GM04504 (cell line): Measurements from ENCODE around the gene PNLIPRP3.

Source experiments
- DNase-seq: peaks from one replicate; pipeline ENCODE4 v3.0.0-alpha.2; 2012; ENCODE audit warnings: low read depth

The PNLIPRP3 gene

DNA sequence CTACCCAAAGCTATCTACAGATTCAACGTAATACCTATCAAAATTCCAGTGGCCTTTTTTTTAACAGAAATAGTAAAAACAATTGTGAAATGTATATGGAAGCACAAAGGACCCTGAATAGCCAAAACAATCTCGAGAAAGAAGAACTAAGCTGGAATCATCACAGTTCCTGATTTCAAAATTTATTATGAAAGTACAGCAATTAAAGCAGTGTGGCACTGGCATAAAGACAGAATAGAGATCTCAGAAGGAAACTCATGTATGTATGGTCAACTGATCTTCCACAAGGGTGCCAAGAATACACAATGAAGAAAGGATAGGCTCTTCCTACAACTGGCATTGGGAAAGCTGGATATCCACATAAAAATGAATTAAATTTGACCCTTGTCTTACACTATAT lies 23.2 kb downstream of the PNLIPRP3 start:
- no peak for DNase-seq

DNA sequence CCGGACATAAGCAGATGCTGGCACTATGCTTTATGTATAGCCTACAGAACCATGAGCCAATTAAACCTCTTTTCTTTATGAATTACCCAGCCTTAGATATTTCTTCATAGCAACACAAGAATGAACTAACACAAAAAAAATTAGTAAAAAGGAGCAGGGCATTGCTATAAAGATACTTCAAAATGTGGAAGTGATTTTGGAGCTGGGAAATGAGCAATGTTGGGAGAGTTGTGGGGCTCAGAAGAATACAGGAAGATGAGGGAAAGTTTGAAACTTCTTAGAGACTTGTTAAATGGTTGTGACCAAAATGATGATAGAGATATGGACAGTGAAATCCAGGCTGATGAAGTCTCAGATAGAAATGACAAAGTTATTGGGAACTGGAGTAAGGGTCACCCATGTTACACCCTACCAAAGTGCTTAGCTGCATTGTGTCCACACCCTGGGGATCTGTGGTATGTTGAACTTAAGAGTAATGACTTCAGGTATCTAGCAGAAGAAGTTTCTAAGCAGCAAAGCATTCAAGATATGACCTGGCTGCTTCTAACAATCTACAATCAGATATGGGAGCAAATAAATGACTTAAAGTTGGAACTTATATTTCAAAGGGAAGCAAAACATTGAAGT lies 24.2 kb downstream of the PNLIPRP3 start:
- no peak for DNase-seq

DNA sequence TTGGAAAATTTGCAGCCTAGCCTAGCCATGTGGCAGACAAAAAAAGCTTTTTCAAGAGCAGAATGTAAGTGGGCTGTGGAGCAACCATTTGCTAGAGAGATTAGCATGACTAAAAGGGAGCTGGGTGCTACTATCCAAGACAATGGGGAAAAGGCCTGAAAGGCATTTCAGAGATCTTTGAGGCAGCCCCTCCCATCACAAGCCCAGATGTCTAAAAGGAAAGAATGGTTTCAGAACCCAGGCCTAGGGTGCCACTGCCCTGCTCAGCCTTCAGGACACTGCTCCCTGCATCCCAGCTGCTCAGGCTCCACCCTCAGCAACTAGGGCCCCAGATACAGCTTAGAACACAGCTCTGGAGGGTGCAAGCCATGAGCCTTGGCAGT lies 24.7 kb downstream of the PNLIPRP3 start:
- no peak for DNase-seq

DNA sequence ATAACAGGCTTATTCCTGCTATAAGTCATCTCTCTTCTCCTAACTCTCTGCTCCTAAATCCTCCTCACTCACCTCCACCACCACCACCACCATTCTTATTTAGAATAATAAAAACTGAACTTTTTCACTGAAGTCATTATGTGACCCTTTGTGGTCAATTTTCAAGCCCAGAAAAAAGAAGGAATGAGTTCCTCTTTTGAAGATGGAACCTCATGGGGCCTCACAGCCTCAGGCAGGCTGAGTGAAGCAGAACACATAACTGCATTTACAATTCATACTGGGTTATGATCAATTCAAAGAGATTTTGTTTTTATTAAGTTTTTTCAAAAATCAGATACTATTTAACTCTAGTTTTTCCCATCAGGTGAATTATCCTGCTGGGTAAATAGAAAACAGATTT lies 29.8 kb downstream of the PNLIPRP3 start:
- no peak for DNase-seq

DNA sequence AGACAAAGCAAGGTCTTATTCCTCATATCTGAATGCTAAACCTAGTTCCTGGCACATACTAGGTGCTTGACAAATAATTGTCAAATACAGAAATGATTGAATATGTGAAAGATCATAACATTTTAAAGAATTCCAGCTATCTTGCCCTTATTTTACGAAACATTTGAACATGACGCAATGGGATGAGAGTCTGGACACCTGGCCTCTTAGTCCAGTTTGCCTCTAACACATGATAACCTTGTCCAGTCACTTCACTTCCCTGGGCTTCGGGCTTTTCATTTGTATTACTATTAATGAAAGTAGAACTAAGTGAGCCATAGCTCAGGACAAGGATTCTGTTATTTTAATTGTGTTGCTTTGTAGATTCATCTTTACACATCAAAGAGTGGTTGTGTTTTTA lies 32.6 kb downstream of the PNLIPRP3 start:
- DNase-seq, result no peak

DNA sequence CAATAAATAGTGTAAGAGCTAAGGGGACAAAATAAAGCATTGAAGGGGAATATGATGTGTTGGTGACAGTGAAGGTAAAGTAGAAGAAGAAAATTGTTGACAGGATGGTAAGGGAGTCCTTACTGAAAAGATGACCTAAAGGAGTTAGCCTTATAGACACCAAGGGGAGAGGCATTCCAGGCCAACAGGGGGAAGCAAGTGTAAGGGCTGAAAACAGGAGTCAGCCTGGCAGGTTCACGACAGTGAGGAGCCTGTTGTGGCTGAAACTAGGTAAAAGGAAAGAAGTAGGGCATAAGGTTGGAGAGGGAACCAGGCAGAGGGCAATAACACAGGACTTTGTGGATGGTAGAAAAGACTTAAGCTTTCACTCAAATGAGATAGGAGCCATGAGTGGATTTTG lies 34.0 kb downstream of the PNLIPRP3 start:
- DNase-seq, result no peak

DNA sequence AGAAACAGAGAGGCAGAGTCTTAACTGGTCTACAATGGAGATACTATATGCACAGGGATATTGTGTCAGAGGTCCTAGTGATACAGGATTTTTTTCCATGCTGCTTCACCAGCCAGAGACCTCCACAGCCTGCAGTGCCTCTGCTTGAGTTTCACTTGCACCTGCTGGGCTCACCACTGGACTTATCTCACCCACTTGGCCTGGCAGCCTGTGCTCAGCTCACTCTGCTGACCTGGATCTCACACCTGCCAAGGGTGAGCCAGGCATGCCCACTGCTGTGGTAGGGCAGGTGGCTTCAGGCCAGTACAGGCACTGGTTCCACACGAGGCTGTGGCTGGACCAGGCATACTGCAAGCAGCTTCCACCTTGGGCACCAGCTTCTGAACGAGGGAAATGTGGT lies 36.6 kb downstream of the PNLIPRP3 start:
- no peak for DNase-seq

DNA sequence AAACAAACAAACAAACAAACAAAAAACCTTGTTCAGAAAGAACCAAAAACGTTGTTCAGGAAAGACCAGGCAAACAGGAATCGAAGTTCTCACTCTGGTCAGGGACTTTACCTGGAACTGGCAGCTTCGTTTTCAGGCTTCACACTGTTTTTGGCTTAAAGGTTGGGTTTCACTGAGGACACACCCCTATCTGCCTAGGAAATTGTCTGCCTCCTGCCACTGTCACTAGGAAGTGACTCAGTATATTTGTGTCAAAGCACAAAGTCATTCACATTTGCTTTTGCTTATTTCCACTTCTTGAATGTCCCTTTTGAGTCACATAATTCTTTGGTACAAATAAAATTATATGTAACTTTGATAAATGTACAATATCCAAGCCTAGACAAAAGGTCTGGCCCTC lies 37.9 kb downstream of the PNLIPRP3 start:
- DNase-seq, result no peak

DNA sequence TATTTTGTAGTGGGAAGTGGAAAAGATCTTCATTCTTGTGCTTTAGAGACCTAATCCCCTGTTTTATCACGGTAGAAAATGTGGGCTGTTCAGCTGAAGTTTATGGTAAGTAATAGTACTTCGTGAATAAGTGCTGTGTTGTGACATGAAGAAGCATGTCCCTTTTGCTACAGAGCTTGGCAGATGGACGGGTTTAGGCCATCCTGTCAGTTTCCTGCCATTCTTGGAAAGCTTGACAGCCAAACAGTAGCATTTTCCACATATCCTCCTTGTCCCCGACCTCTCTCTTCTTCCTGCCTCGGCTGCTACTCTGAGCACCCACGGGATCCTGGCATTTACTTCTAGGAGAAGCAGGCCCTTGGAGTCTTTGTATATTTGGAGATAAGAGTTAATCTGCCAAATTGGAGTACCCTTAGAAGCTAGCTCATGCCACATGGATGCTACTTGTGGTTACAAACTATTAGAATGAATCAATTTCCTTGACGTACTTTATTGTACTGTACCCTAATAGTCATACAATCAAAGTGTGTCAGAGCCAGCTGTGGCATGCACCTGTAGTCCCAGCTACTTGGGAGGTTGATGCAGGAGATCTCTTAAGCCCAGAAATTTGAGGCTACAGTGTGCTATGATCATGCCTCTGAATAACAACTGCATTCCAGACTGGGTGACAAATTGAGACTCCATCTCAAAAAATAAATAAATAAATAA lies 39.2 kb downstream of the PNLIPRP3 start:
- DNase-seq, result no peak

DNA sequence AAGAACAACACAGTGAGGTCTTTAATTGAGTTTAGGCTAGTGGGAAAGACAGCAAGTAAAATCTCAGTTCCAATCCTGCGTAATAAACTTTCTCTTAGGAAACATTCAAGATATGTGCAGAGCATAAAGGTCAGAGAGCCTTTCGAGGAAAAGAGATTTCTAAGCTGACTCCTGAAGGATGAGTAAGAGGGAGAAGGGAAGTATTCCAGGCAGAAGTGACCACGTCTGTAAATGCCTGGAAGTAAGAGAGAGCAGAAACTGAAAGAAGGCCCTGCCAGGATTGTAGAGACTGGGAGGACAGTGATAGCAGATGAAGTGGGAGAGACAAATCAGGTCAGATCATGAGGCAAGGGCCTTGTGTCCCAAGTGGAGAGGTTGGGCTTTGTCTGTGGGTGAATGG lies 41.8 kb downstream of the PNLIPRP3 start:
- DNase-seq, result no peak

DNA sequence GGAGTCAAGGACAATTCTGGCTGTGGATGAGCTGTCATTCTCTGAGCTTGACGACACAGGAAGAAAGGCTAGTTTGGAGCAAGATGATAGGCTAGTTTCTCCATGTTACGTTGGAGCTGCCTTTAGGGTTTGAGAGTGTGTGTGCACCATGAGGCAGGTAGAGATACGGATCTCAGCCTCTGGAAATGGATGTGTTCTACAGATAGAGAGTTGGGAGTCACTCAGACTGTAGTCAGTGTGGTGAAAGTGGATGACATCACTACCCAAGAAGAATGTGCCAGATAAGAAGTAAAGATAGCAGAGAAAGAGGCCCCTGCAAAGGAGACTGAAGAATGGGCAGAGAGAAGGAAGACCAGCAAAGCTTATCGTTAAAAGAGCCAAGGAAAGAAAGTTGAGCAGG lies 42.4 kb downstream of the PNLIPRP3 start:
- DNase-seq, result no peak

DNA sequence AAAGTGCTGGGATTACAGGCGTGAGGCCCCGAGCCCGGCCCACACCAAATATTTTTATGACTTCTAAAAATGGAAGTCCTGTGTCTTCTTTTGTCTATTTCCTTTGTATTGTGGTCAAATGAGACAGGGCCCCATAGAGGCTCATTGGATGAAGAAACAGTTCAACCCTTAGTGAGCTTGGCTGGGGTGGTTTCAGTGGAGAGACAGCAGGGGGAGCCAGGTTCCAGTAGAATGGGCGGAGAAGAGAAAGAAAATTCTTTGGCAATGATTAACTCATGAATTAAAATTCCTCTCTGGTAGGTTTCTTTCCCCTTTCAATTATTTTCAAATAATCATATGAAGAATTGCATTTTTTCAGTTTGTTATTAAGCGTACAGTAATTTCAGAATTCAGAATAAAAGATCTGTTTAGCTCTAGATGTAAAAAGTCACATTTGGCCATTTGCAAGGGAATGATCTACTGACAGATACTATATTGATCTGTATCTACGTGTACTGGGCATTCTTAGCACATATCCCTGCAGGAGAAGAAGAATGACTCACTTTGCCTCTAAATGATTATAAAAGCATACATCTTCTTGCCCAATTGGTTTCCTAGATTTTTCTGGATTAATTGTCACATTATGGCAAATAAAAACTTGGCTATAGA lies 43.2 kb downstream of the PNLIPRP3 start:
- DNase-seq, result no peak

DNA sequence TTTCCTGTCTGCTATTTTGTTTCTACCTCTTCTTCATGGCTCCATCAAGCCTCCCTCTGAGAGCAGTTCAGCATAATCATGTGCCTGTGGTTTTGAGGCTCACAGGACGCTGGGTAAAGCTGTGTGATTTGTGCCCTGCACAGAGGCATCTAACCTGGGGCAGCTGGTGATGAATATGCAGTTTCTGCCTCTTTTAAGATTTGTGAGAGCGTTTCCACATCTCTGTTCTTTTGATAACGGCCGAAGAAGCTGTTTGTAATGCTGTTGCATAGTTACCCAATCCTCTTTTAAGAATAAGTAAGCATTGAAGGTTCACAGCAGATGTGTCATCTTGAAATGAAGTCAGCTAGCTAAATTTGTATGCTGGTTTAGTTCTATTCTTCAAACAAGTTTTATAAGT lies 45.2 kb downstream of the PNLIPRP3 start:
- DNase-seq, result no peak

DNA sequence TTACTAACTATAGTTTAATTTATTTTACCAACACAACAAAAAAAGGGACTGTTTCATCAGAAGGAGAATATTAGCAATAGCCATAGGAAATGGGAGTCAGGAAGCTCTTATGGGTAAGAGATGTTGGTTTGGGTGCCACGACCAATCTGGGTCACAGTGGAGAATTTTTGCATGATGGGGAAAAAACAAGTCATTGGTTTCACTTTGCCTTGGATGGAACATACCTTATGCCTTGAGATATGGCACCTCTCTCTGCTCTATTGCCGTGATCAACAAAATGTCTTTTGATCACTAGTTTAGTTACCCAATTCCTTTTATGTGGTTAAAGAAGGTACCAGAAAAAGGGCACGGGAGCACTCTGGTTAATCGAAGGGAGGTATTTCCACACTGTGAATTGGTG lies 48.2 kb downstream of the PNLIPRP3 start:
- no peak for DNase-seq

DNA sequence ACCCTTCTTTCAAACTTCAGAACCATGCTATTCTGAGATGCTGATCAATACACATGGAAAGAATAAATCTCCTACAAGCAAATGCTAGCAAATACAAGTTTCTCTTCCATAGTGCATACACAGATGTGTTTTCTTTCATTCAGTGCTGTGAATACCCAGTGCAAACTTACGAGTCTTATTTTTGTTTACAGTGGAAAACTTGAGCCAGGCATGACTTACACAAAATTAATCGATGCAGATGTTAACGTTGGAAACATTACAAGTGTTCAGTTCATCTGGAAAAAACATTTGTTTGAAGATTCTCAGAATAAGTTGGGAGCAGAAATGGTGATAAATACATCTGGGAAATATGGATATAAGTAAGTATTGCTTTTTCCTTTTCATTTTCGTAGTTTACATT lies 48.8 kb downstream of the PNLIPRP3 start:
- no peak for DNase-seq

DNA sequence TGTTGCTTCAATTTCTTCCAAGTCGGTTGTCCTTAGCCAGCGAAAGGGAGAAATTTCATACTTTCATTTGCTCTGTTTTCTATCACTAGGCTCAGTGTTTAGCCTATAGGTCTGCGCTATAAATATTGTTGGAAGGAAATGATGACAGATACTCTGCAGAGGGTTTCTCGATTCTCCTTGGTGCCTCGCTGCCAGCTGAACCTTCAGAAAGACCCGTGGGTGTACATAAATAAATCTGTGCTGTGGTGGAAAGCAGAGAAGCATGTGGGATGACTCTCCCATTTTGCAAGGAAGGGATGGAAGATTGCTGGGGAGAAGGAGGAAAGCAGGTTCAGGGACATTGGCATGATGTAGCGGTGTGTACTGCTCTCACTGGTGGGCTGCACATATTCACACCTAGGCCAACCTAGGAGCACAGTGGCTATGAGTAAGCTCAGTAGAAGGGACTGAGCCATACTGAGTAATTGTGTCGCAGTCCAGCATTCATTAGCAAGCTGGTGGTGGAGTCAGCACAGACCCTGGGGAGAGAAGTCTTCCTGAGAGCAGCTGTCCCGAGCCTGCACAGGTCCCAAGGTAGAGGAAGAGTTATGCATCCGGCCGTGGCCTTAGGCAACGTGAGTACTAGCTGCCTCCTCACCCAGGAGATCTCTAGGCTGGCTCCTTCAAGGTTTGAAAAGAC lies 50.5 kb downstream of the PNLIPRP3 start:
- DNase-seq, result no peak

DNA sequence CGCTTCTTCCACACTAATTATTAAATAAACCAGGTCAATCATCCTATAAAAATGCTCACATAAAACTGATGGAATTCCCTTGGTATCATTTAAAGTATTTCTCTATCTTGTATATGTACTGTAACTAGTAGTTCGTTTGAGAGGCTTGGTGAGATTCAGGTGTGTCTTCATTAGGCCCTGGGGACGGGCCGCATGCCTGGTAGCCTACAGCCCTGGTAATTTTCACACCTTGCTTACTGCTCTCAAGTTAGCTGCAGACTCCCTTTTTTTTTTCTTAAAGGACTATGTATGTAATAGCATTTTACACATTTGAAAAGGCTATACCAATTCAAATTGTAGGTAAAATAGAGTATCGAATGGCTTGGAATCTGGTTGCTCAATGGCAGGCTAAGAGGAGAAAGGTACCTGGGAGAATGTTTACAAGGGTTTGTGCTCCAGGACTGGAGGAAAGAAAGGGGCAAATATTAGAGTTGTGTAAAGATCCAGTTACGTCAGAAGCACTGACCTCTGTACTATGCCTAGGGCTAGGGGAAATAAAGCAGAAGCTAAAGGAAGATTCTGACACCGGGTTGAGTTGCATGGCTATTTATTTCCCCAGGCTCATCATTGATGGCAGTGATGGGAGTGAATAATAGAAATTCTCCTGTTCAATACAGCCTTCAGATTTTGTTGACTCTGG lies 59.3 kb downstream of the PNLIPRP3 start:
- DNase-seq, result no peak

DNA sequence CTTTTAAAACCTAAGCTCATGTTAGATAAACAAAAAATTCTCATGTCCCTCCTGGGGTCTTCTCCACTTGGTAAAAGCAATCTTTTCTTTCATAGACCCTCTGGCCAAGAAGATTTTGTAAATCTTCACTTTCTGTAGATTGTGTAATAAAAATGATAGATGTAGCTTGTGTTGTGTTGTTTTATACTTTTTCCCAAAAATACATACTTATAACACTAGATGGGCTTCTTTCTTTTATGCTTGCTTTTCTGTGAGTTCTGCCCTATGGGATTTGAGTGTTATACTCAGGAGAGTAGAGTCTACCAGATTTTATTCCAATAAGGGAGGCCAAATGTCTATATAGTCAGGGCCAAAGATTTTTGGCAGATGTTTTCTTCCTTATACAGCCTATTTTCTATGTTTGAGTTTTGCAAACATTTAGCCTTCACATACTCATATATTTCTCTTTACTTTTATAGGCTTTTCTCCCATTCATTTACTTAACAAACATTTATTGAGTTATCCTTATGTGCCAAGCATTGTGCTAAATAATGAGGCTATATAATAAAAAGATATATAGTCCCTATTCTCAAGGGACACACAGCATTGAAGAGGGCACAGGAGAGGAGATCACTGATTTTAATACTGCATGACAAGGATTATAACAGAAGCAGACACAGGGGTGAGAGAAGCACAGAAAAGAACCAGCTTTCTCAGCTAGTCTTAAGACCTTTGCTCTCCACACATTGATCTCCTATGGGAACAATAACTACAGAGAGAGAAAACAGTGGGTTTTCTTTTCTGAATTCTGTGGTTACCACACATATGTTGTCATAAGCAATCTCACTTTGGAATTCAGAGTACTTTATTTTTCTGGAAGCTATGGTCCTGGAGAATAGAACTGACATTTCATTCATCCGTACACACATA lies 60.1 kb downstream of the PNLIPRP3 start:
- DNase-seq, result no peak

DNA sequence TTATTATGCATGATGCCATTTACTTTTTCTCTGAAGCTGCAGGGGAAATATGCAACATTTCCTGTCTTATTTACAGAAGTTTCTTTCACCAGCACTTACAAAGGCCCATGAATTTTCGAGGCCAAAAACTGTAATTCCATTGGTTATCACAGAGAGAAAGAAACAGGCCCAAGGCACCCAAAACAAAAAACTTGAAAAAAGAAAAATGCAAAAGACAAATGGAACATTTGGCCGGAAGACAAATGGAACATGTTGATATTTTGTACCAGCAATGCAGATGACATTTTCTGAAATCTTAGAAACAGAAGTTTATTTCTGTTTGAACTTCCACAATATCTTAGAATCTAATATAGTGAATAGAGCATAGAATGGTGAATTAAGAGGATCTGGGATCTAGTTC lies 61.8 kb downstream of the PNLIPRP3 start:
- DNase-seq, result no peak

DNA sequence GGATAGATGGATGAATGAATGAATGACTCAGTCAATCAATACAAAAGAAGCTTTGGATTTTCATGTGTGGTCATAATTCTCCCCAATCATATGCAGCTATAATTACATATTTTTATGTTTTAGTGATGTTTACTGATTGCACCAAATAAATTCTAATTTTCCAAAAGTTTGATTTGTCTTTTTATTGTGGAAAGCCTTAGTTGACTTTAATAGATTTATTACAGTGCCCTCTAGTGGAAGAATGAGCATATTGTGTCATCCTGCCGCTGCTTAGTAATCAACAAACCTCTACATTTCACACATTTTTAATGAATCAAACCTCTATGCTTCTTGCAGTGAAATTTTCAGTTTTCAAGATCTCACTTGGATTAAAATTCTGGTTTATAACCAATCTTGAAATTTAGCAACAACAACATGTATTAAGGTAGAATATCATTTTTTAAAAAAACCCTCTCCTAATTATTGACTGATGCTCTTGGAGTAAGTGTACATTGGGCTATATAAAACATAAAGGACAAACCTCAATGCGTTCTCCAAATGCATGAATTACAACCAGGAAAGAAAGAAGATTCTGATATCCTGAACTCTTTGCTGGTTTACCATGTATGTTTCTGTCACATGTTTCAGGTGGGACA lies 62.5 kb downstream of the PNLIPRP3 start:
- peak; percentile 5 for DNase-seq

DNA sequence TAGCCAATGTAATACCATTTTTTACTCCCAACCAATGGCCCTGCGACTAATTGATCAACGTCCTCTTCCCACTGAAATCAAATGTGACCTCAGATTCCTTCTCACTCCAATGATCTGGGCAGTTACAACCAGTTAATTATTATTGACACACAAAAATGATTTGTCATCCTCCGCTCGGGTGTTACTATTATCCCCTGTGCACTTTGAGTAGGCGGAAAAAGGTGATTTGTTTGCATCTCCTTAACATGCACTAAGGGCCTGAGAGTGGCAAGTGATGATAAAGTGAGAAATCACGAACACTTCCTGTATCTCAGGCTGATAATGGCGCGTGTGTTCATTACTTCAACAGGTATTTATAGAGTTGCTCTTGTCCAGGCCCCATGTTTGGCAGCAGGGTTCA lies 77.1 kb downstream of the PNLIPRP3 start:
- DNase-seq, result no peak
